ENCODE data around the gene STXBP5.

The STXBP5 gene

GRCh38 chr6:147156799-147157382 is 47.3 kb upstream of the STXBP5 start:
- H3K79me2 ChIP-seq (ENCODE audit: insufficient read depth, low read length): no peaks in the 10 kb centered on the region; the same call in 1 of the 2 replicates
- H3K9me2 ChIP-seq (ENCODE audit: low read depth, low read length): no peaks in the 10 kb centered on the region
- H3K4me3 ChIP-seq (ENCODE audit: low read depth, low read length, poor library complexity, severe bottlenecking): no peak overlapping the region
- H2AFZ ChIP-seq (ENCODE audit: low read length): no peak overlapping the region
- no peak for TF ChIP-seq CTCF (IDR thresholded peaks at IDR 0.05; ENCODE audit: low read length)
- TF ChIP-seq EZH2 (IDR thresholded peaks at IDR 0.05; ENCODE audit: borderline replicate concordance, low read length): no peak
- no peak overlapping the region for H3K27ac ChIP-seq (ENCODE audit: low read depth, low read length, poor library complexity, severe bottlenecking)
- H3K27me3 ChIP-seq (ENCODE audit: insufficient read depth, low read length): no peaks in the 10 kb centered on the region
- H4K20me1 ChIP-seq (ENCODE audit: insufficient read depth, low read length): no peaks in the 10 kb centered on the region
- no peak overlapping the region for H3K9ac ChIP-seq (ENCODE audit: low read length)
- H3K4me2 ChIP-seq (ENCODE audit: low read length): no peak overlapping the region
- H3F3A ChIP-seq (ENCODE audit: insufficient read depth, low read length): no peaks in the 10 kb centered on the region
- H3K36me3 ChIP-seq (ENCODE audit: insufficient read depth, low read length): no peaks in the 10 kb centered on the region
- no peaks in the 10 kb centered on the region for H3K4me1 ChIP-seq (ENCODE audit: insufficient read depth, low read length, severe bottlenecking)
- H3K9me3 ChIP-seq (ENCODE audit: low read length): no peaks in the 10 kb centered on the region

DNA sequence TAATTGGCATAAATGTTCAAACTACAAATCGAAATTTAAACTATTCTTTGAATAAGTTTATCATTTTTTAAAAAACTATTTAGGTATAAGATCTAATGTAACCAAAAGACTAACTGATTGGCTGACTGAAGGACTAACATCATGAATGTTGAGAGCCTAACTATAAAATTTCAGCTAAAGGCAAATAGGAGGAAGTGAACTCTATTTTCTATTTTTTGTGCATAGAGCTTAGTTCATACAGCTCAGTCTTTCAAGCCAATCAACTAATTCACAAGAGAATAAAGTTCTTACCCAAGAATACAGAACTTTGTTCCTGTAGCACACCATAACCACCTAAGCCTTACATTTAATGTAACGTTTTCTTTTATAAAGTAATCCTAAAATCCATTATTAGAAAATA is 46.3 kb upstream of the STXBP5 start:
- Histone ChIP-seq H3K79me2 (ENCODE audit: insufficient read depth, low read length) (no peaks in the 10 kb centered on the region; the same call in 1 of the 2 replicates), H3F3A (ENCODE audit: insufficient read depth, low read length) (no peaks in the 10 kb centered on the region), H2AFZ (ENCODE audit: low read length) (no peak overlapping the region), H3K9me2 (ENCODE audit: low read depth, low read length) (no peaks in the 10 kb centered on the region), H3K4me3 (ENCODE audit: low read depth, low read length, poor library complexity, severe bottlenecking) (no peak overlapping the region), H3K9ac (ENCODE audit: low read length) (no peak overlapping the region), H3K36me3 (ENCODE audit: insufficient read depth, low read length) (no peaks in the 10 kb centered on the region), H3K27ac (ENCODE audit: low read depth, low read length, poor library complexity, severe bottlenecking) (no peak overlapping the region), H3K9me3 (ENCODE audit: low read length) (no peaks in the 10 kb centered on the region), H3K27me3 (ENCODE audit: insufficient read depth, low read length) (no peaks in the 10 kb centered on the region), H3K4me1 (ENCODE audit: insufficient read depth, low read length, severe bottlenecking) (no peaks in the 10 kb centered on the region), H4K20me1 (ENCODE audit: insufficient read depth, low read length) (no peaks in the 10 kb centered on the region), H3K4me2 (ENCODE audit: low read length) (no peak overlapping the region)
- TF ChIP-seq CTCF (IDR thresholded peaks at IDR 0.05; ENCODE audit: low read length) (no peak), EZH2 (IDR thresholded peaks at IDR 0.05; ENCODE audit: borderline replicate concordance, low read length) (no peak)

GRCh38 chr6:147158881-147159280 is 45.3 kb upstream of the STXBP5 start:
- Histone ChIP-seq H3K27me3 (ENCODE audit: insufficient read depth, low read length) (no peaks in the 10 kb centered on the region), H3K27ac (ENCODE audit: low read depth, low read length, poor library complexity, severe bottlenecking) (no peak overlapping the region), H3K79me2 (ENCODE audit: insufficient read depth, low read length) (no peaks in the 10 kb centered on the region; the same call in 1 of the 2 replicates), H3K4me3 (ENCODE audit: low read depth, low read length, poor library complexity, severe bottlenecking) (no peak overlapping the region), H3K4me2 (ENCODE audit: low read length) (no peak overlapping the region), H3F3A (ENCODE audit: insufficient read depth, low read length) (no peaks in the 10 kb centered on the region), H3K4me1 (ENCODE audit: insufficient read depth, low read length, severe bottlenecking) (no peaks in the 10 kb centered on the region), H4K20me1 (ENCODE audit: insufficient read depth, low read length) (no peaks in the 10 kb centered on the region), H3K9ac (ENCODE audit: low read length) (no peak overlapping the region), H3K9me3 (ENCODE audit: low read length) (no peaks in the 10 kb centered on the region), H3K36me3 (ENCODE audit: insufficient read depth, low read length) (no peaks in the 10 kb centered on the region), H3K9me2 (ENCODE audit: low read depth, low read length) (no peaks in the 10 kb centered on the region), H2AFZ (ENCODE audit: low read length) (no peak overlapping the region)
- TF ChIP-seq EZH2 (IDR thresholded peaks at IDR 0.05; ENCODE audit: borderline replicate concordance, low read length): no peak
- TF ChIP-seq CTCF (IDR thresholded peaks at IDR 0.05; ENCODE audit: low read length): no peak
